ENCODE data around the gene TOMT.

GRCh38 chr11:72124046-72124445 lies 18.3 kb downstream of the TOMT start:
- TF ChIP-seq MAX (IDR thresholded peaks at IDR 0.05) = no peak
- TF ChIP-seq CTCF (IDR thresholded peaks at IDR 0.05 in 2 of 3, conservative IDR thresholded peaks at IDR 0.05 in 1 of 3; ENCODE audit: borderline replicate concordance in 1 of 3, insufficient read depth in 1 of 3, low read depth in 2 of 3, low read length in 2 of 3) = no peak
- TF ChIP-seq RAD21 (IDR thresholded peaks at IDR 0.05; ENCODE audit: low read depth) = no peak
- no peak for TF ChIP-seq POLR2A (IDR thresholded peaks at IDR 0.05; ENCODE audit: borderline replicate concordance, extremely low read depth, insufficient read depth, insufficient read length)
- TF ChIP-seq TCF7L2 (IDR thresholded peaks at IDR 0.05; ENCODE audit: borderline replicate concordance, extremely low read depth, insufficient read depth, insufficient read length) = no peak
- no peak for TF ChIP-seq POLR2AphosphoS5 (IDR thresholded peaks at IDR 0.05; ENCODE audit: low read depth, low read length)
- no peak for TF ChIP-seq REST (IDR thresholded peaks at IDR 0.05; ENCODE audit: low read depth)
- no peak for TF ChIP-seq JUND (IDR thresholded peaks at IDR 0.05)
- TF ChIP-seq EZH2 (IDR thresholded peaks at IDR 0.05) = no peak
- no peak for TF ChIP-seq EZH2phosphoT487 (IDR thresholded peaks at IDR 0.05; ENCODE audit: borderline replicate concordance)
- TF ChIP-seq ZFX (IDR thresholded peaks at IDR 0.05) = no peak
- TF ChIP-seq SP1 (IDR thresholded peaks at IDR 0.05; ENCODE audit: low read depth) = no peak
- no peak for TF ChIP-seq ELF1 (IDR thresholded peaks at IDR 0.05; ENCODE audit: borderline replicate concordance, low read depth)
- TF ChIP-seq ZBTB33 (IDR thresholded peaks at IDR 0.05; ENCODE audit: extremely low read depth, insufficient replicate concordance, low read length) = no peak

All from HCT116 (cell line).